HG02623 (cell line): ENCODE results near the gene ATP13A1.
"Not testable (repeated sequence)": the region's sequence is repeated elsewhere in the genome, so short reads cannot be mapped to it uniquely, and the experiment has no call there.

Experiments used
- ATAC-seq: cut with Tn5 transposase; IDR thresholded peaks from one replicate; pipeline ENCODE4 v1.9.1; 2021; ENCODE audit warnings: moderate library complexity; ENCODE audit not compliant: unreplicated experiment

The ATP13A1 gene

DNA sequence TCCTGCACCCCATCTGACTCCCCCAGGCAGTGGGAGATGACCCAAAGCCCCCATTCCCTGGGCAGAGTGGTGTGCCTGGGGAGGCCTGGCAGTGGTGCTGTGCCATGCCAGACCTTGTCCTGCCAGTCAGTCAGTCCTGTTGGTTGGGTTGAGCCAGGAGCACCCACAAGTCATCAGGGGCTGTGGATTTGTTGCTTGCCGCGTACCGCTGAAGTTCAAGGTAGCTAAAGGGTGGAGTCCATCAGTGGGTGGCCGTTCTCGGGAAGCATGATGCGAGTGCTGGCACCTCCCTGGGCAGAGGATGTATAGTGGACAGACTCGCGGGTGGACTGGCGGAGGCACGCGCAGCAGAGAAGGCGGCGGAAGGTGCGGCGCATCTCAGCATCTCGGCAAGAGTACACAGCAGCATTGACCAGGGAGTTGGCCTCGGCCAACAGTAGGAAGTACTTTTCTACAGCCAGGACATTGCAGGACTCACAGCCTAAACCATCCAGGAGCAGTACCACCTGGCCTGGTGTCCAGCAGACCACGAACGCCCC is 39.4 kb downstream of the ATP13A1 start:
- no peak for ATAC-seq

DNA sequence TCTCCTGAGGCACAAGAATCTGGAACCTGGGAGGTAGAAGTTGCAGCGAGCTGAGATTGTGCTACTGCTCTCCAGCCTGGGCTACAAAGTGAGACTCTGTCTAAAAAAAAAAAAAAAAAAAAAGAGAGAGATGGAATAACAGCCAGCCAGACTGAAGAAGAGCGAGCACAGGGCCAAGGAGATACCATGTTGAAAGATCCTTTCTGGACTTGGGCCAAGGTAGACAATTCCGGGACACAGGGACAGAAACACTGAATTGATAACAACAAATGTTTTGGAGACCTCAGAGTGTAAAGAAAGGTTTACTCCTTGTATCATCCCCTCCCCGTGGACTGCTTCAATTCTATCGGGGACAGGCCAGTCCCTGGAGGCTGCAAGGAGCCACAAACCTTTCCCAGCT is 40.1 kb downstream of the ATP13A1 start:
- no peak for ATAC-seq

DNA sequence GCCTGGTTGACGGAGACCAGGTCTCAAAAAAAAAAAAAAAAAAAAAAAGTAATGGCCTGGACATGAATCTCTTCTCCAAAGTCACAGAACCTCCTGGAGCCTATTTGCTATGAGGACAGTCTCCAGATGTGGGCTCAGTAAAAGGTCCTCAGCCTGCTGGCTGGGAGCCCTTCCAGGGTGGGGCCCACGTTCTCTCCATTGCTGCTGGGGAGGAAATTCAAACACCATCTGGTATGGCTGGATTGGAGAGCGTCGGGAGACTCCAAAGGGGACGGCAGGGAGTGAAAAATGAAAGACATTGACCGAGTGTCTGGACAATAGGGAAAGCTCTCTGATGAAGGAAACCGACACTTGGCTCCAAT is 43.6 kb downstream of the ATP13A1 start:
- ATAC-seq: no peak

DNA sequence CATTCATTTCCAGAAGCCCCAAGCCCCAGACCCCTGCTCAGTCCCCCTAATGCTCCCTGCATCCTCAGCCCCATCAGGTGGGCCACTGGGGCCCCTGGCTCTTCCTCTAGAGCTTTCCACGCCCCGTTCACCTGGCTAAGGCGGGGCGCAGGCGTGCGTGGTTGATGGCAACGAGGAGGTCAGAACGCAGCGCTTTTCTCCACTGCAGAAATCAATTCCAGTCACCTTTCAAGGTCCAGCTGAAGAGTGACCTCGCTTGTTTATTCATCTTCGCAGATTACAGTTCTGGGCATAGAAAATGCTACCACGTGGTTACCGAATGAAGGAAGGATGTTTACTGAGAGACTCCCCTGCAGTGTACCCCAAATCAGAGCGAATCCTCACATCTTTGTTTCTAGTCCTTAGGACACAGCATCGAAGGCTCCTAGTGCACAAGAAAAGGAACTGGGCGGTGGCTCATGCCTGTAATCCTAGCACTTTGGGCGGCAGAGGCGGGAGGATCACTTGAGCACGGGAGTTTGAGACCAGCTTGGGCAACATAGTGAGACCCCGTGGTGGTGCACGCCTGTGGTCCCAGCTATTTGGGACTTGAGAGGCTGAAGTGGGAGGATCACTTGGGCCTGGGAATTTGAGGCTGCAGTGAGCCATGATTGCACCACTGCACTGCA is 44.2 kb downstream of the ATP13A1 start:
- ATAC-seq: no peak

DNA sequence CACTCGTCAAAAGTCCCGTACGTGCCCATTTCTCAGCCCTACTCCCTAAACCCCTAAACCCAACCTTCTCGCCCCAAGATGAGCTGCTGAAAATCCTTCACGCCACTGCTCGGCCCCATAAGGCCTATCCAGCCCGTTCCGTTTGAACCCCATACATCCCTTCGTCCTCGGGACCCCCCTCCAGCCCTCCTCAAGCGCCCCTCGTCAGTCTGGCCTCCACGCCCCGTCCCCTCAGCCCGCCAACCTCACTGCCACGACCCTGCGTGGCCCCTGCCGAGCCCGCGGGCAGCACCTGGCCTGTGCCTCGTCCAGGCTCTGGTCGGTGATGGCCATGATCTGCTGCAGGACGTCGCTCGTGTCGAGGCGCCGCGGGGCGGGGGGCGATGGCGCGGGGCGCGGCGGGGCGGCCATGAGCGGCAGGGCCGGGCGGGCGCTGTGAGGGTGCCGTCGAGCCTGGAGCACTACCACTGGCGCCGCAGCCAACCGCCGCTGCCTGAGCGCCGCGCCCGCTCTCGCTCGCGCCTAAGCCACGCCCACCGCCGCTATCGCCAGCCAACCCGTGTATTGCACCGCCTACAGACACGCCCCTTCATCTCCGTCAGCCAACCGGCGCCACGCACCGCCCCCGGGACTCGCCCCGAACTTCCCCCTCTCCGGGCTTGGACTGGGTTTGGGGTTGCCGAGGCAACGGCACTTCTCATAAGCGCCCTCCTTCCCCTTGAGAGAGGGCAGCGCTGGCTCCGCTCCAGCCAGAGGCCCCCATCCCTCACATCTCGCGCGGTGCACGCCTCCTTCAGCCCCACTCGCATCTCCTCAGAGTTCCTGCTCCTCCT is 45.0 kb downstream of the ATP13A1 start, which contains the start of gene PBX4:
Gene PBX4 (minus strand): TSS at position 469 of the 833 bp plus-strand sequence. CDS start 58 bp downstream, at position 411.
- ATAC-seq: peak; percentile 96

DNA sequence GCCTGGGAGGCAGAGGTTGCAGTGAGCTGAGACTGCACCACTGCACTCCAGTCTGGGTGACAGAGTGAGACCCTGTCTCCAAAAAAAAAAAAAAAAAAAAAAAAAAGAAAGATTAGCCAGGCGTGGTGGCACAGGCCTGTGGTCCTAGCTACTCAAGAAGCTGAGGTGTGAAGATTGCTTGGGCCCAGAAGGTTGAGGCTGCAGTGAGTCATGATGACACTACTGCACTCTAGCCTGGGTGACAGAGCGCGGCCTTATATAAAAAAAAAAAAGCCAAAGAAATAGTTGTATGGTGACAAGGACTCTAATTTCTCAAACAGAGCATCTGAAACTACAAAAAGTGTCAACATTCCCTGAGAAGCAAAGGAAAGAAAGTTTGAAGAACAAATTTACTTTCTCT is 48.4 kb downstream of the ATP13A1 start:
- no peak for ATAC-seq

DNA sequence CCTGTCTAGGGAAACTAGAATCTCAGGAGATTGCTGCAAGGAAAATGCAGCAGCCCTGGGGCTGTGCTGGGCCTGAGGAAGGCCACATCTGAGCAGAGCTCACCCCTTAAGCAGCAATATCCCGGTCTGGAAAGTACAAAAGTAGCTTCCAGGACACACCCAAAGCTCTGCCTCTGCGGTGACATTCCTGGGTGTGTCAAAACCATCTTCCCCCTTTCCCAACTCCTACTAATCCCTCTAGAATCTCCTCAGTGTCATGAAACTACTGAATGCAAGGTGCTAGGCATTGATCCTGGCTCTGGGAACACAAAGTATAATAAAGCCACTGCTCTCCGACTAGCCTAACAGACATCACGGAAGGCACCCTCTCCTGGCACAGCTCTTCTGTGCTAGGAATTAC is 50.0 kb downstream of the ATP13A1 start:
- ATAC-seq: no peak

DNA sequence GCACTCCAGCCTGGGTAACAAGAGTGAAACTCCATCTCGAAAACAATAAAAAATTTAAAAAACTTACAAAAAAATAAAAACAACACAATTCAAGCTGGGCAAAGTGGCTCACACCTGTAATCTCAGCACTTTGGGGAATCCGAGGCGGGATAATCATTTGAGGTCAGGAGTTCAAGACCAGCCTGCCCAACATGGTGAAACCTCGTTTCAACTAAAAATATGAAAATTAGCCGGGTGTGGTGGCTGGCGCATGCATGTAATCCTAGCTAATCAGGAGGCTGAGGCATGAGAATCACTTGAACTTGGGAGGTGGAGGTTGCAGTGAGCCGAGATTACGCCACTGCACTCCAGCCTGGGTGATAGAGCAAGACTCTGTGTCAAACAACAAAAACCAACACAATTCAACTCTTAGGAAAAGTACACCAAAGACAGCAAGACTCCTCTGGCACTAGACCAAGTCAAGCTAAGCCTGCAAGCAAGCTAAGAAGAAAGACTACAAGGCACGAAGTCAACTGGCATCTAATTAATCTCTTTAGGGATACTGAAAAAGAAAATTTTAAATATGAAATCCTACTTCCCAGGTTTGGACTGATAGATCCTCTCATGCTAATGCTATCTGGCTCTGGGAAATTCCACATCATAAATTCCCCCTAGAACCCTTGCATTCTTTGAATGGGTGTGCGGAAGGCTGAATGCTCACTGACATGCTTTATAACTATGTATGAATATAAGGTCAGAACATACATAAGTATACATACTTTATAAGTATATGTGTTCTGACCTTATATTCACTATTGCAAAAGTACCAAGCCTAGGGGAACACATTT is 52.9 kb downstream of the ATP13A1 start:
- no peak for ATAC-seq

DNA sequence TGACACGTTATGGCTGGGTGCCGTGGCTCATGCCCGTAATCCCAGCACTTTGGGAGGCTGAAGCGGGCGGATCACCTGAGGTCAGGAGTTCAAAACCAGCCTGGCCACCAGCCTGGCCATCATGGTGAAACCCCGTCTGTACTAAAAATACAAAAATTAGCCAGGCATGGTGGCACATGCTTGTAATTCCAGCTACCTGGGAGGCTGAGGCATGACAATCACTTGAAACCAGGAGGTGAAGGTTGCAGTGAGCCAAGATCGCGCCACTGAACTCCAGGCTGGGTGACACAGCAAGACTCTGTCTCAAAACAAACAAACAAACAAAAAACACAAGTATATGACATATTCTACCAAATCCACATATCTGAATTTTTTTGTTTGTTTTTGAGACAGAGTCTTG is 56.8 kb downstream of the ATP13A1 start:
- ATAC-seq: not testable (repeated sequence)

DNA sequence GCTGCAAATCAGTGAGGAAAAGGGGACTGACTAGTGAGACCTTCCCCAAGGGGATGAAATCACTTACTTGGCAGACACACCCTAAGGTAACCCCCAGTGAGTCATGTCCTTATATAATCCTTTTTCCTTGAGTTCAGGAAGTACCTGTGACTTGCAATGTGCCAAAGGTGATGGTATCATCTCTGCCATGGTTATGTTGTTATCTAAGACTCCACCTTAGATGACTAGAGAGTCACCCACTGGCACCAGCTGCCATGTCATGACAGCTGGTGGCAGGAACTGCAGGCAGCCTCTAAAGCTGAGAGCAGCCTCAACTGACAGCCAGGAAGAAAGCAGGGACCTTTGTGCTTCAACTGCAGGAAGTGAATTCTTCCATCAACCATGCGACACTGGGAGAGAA is 57.5 kb downstream of the ATP13A1 start:
- ATAC-seq: no peak

DNA sequence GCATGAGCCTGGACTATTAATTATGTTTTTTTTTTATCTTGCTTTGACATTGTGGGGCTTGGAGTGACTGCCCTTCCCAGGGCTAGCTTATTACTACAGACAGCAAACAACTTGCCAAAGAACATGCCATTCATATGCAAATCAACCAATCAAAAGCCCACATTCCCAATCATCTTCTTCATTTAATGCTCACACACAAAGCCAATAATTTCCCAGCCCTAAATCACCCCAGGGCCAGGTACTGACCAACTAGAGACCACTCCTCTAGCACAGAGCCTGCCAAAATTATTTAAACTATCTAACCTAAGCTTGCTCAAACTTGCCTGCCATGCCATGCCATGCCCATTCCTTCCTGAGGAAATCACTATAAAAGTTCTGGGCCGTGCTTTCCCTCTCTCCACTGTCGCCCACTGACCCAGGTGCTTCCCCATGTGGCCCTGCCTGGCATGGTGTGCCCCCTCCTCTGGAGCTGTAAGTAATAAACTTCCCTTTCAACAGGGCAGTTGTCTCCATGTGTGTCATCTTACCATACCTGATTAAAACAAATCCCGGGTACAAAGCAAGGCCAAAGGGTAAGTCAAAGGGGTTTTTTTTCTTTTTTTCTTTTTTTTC is 60.7 kb downstream of the ATP13A1 start:
- ATAC-seq: no peak

DNA sequence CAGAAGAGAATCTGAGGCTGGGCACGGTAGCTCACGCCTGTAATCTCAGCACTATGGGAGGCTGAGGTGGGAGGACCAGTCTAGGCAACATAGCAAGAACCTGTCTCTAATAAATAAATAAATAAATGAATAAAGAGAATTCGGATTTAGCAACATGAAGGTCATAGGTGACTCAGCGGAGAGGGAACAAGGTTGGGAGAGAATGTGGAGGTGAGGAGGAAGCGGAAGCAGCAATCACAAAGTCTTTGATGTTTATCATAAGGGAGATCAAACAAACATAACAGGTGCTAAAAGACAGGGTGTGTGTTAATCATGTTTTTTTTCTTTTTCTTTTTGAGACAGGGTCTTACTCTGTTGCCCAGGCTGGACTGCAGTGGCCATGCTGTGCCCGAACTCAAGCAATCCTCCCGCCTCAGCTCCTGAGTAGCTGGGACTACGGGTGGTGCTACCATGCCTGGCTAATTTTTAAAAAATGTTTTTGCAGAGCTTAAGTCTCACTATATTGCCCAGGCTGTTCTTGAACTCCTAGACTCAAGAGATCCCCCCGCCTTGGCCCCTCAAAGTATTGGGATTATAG is 61.3 kb downstream of the ATP13A1 start:
- ATAC-seq: no peak

DNA sequence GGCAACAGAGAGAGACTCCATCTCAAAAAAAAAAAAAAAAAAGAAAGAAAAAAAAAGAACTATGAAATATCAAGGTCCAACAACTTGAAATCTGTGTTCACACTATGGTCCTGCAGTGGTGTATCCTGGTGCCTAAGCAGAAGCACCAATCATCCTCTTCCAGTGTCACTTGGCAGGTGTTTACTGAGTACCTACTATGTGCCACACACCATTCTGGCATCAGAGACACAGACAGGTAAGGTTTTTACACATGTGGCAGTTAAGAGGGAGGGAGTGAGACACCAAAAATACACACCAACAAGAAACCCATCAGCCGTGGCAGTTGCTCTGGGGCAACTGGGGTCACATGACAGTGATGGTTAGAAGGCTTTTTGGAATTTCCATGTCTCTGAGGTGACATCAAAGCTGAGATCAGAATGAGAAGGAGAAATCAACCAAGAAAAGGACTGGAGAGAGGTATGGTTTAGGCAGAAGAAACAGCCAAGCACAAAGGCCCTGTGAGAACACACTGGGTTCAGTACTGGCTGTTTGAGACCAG is 62.6 kb downstream of the ATP13A1 start:
- ATAC-seq: no peak

DNA sequence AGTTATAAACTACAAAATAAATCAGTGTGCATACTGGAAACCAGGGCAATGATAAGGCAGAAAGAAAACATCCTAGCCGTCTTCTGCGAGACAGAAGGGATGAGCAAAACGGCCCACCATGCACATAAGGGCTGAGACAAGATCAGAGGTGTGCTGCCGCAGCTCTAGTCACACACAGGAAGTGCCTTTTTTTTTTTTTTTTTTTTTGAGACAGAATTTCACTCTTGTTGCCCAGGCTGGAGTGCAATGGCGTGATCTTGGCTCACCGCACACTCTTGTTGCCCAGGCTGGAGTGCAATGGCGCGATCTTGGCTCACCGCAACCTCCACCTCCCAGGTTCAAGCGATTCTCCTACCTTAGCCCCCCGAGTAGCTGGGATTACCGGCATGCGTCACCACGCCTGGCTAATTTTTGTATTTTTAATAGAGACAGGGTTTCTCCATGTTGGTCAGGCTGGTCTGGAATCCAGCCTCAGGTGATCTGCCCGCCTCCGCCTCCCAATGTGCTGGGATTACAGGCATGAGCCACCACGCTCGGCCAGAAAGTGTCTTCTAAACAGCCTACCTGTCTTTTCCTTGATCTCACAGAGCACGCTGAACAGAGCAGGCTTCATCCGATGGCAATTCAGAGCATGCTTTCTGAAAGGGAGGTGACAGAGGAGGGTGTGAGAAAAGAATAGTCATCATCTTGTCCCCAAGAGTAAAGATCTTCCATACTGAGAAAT is 64.6 kb downstream of the ATP13A1 start:
- ATAC-seq: not testable (repeated sequence)

DNA sequence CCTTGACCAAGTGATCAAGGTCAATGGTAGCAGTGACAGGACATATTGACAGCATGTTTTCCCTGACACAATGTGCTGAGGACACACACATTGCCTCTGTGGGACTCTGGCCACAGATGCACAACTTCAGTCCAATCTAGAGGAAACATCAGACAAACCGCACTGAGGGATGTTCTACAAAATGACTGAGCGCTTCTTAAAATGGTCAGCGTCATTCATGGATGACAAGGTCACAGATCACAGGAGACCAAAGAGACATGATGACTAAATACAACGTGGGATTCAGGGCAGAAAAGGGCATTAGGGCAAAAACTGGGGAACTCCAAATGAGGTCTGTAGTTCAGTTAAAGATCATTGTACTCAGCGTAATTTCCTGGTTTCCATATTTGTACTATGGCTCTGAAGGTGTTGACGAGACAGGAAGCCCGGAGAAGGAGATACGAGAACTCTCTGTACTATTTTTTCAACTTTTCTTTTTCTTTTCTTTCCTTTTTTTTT is 65.6 kb downstream of the ATP13A1 start:
- ATAC-seq: peak; percentile 58
